T-cell (primary cell): ENCODE measurements around the gene TLX3. TPM values are rescaled to one million over a fixed set of nuclear protein-coding genes. Genes with fewer than 3 reads are reported as not detected.
"Not testable (repeated sequence)": the region's sequence is repeated elsewhere in the genome, so short reads cannot be mapped to it uniquely, and the experiment has no call there.

Experiments
- ATAC-seq, 4 experiments: fragments of 200-7000 bp in 3 of 4; fragments of 150-1000 bp in 1 of 4; cut with Tn5 transposase; replicated peaks in 1 of 4; 1 replicate in 3 of 4; 2 replicates in 1 of 4; pipeline ENCODE4 v1.10.0; 2021; ENCODE audit warnings: moderate library complexity in 3 of 4, mild to moderate bottlenecking in 2 of 4, moderate number of reproducible peaks in 1 of 4
- CTCF ChIA-PET, 2 donors: fragments of 300-600 bp; sonication (Branson Sonifier 250); formaldehyde crosslinking; loops; one replicate each; lab custom pipeline; 2022; ENCODE audit warnings: antibody characterized with exemption in 2 of 2; lab: Charles Lee
- POLR2A ChIA-PET, 2 donors: fragments of 300-600 bp; sonication (Branson Sonifier 250); formaldehyde crosslinking; loops; one replicate each; lab custom pipeline; 2022; ENCODE audit warnings: antibody characterized with exemption in 2 of 2; lab: Charles Lee
- DNase-seq, 35 experiments: peaks; one replicate each; pipeline versions ENCODE4 v3.0.0 to v3.0.0-alpha.2; 2013 to 2023
- H3K27ac ChIP-seq: one replicate; pipeline ENCODE4 v1.5.1; 2013; ENCODE audit warnings: low read length
- H3K27me3 ChIP-seq, 2 experiments: replicated peaks in 1 of 2; 1 replicate in 1 of 2; 2 replicates in 1 of 2; pipeline versions ENCODE4 v1.6.1 to v1.7.0; 2013; ENCODE audit warnings: low read length in 1 of 2, mixed read lengths in 1 of 2; ENCODE audit not compliant: control insufficient read depth in 2 of 2, insufficient read depth in 2 of 2; ENCODE audit errors: extremely low read depth in 1 of 2
- H3K36me3 ChIP-seq, 2 donors: 1 replicate in 1 of 2; 2 replicates in 1 of 2; pipeline versions ENCODE4 v1.6.1 to v1.7.0; 2013; ENCODE audit warnings: low read length in 1 of 2; ENCODE audit not compliant: control insufficient read depth in 2 of 2, insufficient read depth in 1 of 2; ENCODE audit errors: extremely low read depth in 1 of 2
- H3K4me1 ChIP-seq, 2 experiments: 1 replicate in 1 of 2; 2 replicates in 1 of 2; pipeline versions ENCODE4 v1.6.1 to v1.7.0; 2013; ENCODE audit warnings: low read length in 2 of 2, mixed read lengths in 1 of 2; ENCODE audit not compliant: insufficient read depth in 2 of 2, control insufficient read depth in 1 of 2; ENCODE audit errors: extremely low read depth in 1 of 2
- H3K4me3 ChIP-seq, 2 donors: 1 replicate in 1 of 2; 2 replicates in 1 of 2; pipeline versions ENCODE4 v1.5.1 to v1.7.0; 2013; ENCODE audit warnings: mild to moderate bottlenecking in 2 of 2, low read length in 1 of 2, moderate library complexity in 1 of 2; ENCODE audit not compliant: control insufficient read depth in 1 of 2; ENCODE audit errors: extremely low read depth in 1 of 2
- H3K9me3 ChIP-seq: 2 replicates; pipeline ENCODE4 v1.7.0; 2013
- H3K27ac Mint-ChIP-seq, 2 donors: one replicate each; pipeline ENCODE4 v1.8.0; 2020 to 2021; ENCODE audit warnings: mild to moderate bottlenecking in 2 of 2, mixed read lengths in 2 of 2
- H3K27me3 Mint-ChIP-seq, 2 donors: one replicate each; pipeline ENCODE4 v1.8.0; 2021 to 2022; ENCODE audit warnings: mixed read lengths in 2 of 2
- H3K36me3 Mint-ChIP-seq: one replicate; pipeline ENCODE4 v1.8.0; 2021; ENCODE audit warnings: mixed read lengths
- H3K4me1 Mint-ChIP-seq, 3 donors: one replicate each; pipeline ENCODE4 v1.8.0; 2020 to 2022; ENCODE audit warnings: mixed read lengths in 3 of 3, mild to moderate bottlenecking in 1 of 3
- H3K4me3 Mint-ChIP-seq, 3 donors: one replicate each; pipeline ENCODE4 v1.8.0; 2020 to 2022; ENCODE audit warnings: mild to moderate bottlenecking in 3 of 3, mixed read lengths in 3 of 3, moderate library complexity in 3 of 3
- H3K9me3 Mint-ChIP-seq, 3 donors: one replicate each; pipeline ENCODE4 v1.8.0; 2020 to 2022; ENCODE audit warnings: mixed read lengths in 3 of 3
- WGBS: methylation state at CpG from one replicate; pipeline ENCODE4 v1.1.5; 2013; ENCODE audit warnings: missing lambda C conversion rate; ENCODE audit not compliant: insufficient coverage; 5-methylcytosine and 5-hydroxymethylcytosine counted together
- total RNA-seq, 35 experiments: library from RNA in 6 of 35; stranded (reverse) in 6 of 35; fragments of 120-200 nt in 1 of 35; gene quantifications; one replicate each; pipeline versions ENCODE4 v1.2.1 to v1.2.4 and lab custom pipeline; 2013 to 2026

The TLX3 gene
- total RNA-seq, 5 donors from 2014 or later (not counting 1 experiment from before 2014, with no cell fraction given), result not detected

DNA sequence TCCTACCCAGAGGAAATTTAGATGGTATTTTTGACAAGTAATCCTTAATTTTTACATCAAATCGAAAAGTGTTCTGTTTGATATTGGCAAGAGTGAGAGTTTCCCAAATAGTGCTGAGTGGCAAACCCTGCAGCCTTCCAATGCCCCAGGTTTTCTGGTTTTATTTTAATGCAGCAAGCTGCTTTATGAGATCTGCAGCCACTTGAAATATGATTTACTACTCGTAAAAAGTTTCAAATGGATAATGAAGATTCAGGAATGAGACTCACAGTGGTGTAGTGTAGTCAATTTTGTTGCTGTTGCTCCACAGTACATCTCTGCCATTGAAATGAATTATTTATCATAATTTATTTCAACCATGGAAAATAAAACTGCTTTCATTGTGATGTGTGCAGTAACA is 23.6 kb upstream of the TLX3 start:
- no peaks in the 10 kb centered on the region for H3K36me3 Mint-ChIP-seq
- CTCF ChIA-PET, result no interaction called here
- no peak overlapping the region for H3K27ac Mint-ChIP-seq
- H3K4me3 ChIP-seq, result no peak overlapping the region
- no peak overlapping the region for H3K27ac ChIP-seq
- H3K9me3 ChIP-seq, result no peaks in the 10 kb centered on the region
- no peaks in the 10 kb centered on the region for H3K4me1 ChIP-seq
- no peaks in the 10 kb centered on the region for H3K36me3 ChIP-seq
- WGBS, result no CpG with 5 or more reads among the region's 2 CpGs
- no peak overlapping the region for H3K4me3 Mint-ChIP-seq
- POLR2A ChIA-PET, result no interaction called here
- no peaks in the 10 kb centered on the region for H3K9me3 Mint-ChIP-seq
- peaks cover 18 to 22% of the 10 kb centered on the region in 2 donors for H3K27me3 Mint-ChIP-seq
- no peaks in the 10 kb centered on the region for H3K4me1 Mint-ChIP-seq
- DNase-seq (no peak), ATAC-seq (no peak)
- peaks cover 0 to 7% of the 10 kb centered on the region in 2 experiments for H3K27me3 ChIP-seq

DNA sequence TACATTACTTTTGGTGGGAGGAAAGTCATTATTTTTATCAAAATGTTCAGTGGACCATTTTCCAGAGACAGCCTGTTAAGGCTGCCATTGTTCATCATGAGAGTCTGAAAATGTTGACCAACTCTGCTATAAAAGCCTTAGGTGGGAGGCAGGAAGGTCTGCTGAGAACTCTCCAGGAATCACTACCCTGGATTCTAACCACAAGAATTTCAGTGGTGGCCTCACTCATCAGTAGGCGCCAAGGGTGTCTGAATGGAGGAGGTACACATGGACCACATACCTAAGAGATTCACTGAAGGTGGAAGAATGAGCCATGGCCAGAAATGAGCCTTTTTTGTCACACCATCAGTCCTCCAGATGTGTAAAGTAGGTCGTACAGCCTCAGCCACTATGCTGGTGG is 21.0 kb upstream of the TLX3 start:
- CTCF ChIA-PET, result no interaction called here

DNA sequence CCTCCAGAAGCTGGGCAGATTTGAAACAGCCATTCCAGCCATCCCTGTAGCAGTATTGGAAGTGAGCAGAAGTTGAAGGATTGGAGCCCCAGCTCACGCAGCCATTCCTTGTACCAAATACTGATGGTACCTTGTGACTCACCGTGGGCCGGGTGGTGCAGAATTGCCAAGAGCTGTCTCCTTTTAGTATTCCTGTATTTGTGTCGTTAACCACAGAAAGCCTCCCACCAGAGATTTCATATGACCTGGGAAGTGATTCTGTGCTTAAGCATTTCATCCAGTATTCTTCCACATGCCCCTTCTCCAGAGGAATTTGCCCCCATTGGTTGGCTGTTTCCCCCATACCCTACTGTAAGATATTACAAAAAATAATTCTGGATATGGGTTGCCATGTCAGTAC is 17.7 kb upstream of the TLX3 start:
- no peaks in the 10 kb centered on the region for H3K9me3 ChIP-seq
- ChIA-PET CTCF (no interaction called here), POLR2A (no interaction called here)
- Mint-ChIP-seq H3K36me3 (no peaks in the 10 kb centered on the region), H3K4me3 (no peak overlapping the region), H3K27me3 (peaks cover 8 to 19% of the 10 kb centered on the region in 2 donors), H3K4me1 (no peaks in the 10 kb centered on the region), H3K9me3 (no peaks in the 10 kb centered on the region), H3K27ac (no peak overlapping the region)
- no peak for ATAC-seq
- H3K27ac ChIP-seq, result no peak overlapping the region
- no peaks in the 10 kb centered on the region for H3K4me1 ChIP-seq
- no peak overlapping the region for H3K4me3 ChIP-seq
- H3K27me3 ChIP-seq, result peaks cover 0 to 11% of the 10 kb centered on the region in 2 experiments
- no peaks in the 10 kb centered on the region for H3K36me3 ChIP-seq
- no peak for DNase-seq
- no CpG with 5 or more reads among the region's 4 CpGs for WGBS

More for the DNA sequence above, 21.0 kb upstream of the TLX3 start:
- H3K27ac Mint-ChIP-seq, result no peak overlapping the region
- no peak overlapping the region for H3K4me3 ChIP-seq
- H3K4me1 Mint-ChIP-seq, result no peaks in the 10 kb centered on the region
- no peaks in the 10 kb centered on the region for H3K36me3 Mint-ChIP-seq
- peaks cover 0 to 7% of the 10 kb centered on the region in 2 experiments for H3K27me3 ChIP-seq
- H3K9me3 Mint-ChIP-seq, result no peaks in the 10 kb centered on the region
- no peaks in the 10 kb centered on the region for H3K9me3 ChIP-seq
- no CpG with 5 or more reads among the region's 2 CpGs for WGBS
- no peak for DNase-seq
- H3K27me3 Mint-ChIP-seq, result peaks cover 15% of the 10 kb centered on the region in 2 donors
- no peak overlapping the region for H3K4me3 Mint-ChIP-seq
- H3K4me1 ChIP-seq, result no peaks in the 10 kb centered on the region
- H3K36me3 ChIP-seq, result no peaks in the 10 kb centered on the region
- ATAC-seq, result no peak
- no peak overlapping the region for H3K27ac ChIP-seq
- POLR2A ChIA-PET, result no interaction called here

DNA sequence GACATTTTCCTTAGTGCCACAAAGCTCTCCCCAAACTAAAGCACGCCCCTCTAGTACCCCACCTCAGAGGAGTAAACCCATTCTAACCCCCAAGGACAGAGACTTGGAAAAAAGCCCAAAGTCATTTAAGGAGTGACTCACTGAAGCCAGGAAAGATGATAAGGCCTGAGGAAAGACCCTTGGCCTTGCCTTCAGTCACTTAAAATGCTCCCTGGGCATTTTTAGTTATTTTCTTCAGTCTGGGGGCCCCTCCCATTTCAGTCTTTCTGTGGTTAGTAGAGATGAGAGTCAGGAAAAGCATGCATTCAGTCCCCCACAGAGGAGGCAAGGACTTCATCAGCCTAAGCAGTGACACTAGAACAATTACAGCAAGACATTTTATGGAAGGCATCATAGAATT is 13.7 kb upstream of the TLX3 start:
- Histone ChIP-seq H3K27ac (no peak overlapping the region), H3K36me3 (no peaks in the 10 kb centered on the region), H3K9me3 (no peaks in the 10 kb centered on the region), H3K4me3 (no peak overlapping the region), H3K4me1 (no peaks in the 10 kb centered on the region), H3K27me3 (peaks cover 0 to 4% of the 10 kb centered on the region in 2 experiments)
- Mint-ChIP-seq H3K36me3 (no peaks in the 10 kb centered on the region), H3K4me3 (no peak overlapping the region), H3K27ac (no peak overlapping the region), H3K9me3 (no peaks in the 10 kb centered on the region), H3K4me1 (no peaks in the 10 kb centered on the region), H3K27me3 (peaks cover 8 to 21% of the 10 kb centered on the region in 2 donors)
- POLR2A ChIA-PET, result no interaction called here
- CTCF ChIA-PET, result no interaction called here
- no peak for DNase-seq
- no CpG with 5 or more reads among the region's 1 CpG for WGBS
- no peak for ATAC-seq

DNA sequence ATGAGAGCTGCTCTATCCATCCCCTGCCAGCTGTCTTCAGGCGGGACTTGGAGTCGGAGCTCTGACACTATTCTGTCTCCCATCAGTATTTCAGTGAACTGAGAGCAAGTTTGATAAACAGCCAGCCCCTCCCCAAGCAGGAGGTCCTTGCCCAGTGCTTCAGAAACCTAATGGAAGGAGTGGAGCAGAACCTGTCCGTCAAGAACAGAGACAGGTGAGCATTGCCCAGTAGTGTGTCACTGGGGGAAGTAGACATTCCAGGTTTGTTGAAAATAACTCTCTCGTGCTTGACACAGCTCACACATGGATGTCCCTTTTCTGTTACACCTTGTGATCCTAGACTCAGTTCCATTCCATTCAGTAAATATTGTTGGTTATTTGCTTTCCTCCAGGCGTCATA is 13.2 kb upstream of the TLX3 start:
- Histone ChIP-seq H3K27ac (no peak overlapping the region), H3K9me3 (no peaks in the 10 kb centered on the region), H3K36me3 (no peaks in the 10 kb centered on the region), H3K4me1 (no peaks in the 10 kb centered on the region), H3K27me3 (peaks cover 0 to 4% of the 10 kb centered on the region in 2 experiments), H3K4me3 (no peak overlapping the region)
- H3K36me3 Mint-ChIP-seq, result no peaks in the 10 kb centered on the region
- DNase-seq, result no peak
- ChIA-PET POLR2A (no interaction called here), CTCF (no interaction called here)
- peaks cover 8 to 24% of the 10 kb centered on the region in 2 donors for H3K27me3 Mint-ChIP-seq
- 83% methylated on average over 3 of the region's 5 CpGs for WGBS
- H3K27ac Mint-ChIP-seq, result no peak overlapping the region
- no peaks in the 10 kb centered on the region for H3K4me1 Mint-ChIP-seq
- ATAC-seq, result no peak
- H3K4me3 Mint-ChIP-seq, result no peak overlapping the region
- H3K9me3 Mint-ChIP-seq, result no peaks in the 10 kb centered on the region

DNA sequence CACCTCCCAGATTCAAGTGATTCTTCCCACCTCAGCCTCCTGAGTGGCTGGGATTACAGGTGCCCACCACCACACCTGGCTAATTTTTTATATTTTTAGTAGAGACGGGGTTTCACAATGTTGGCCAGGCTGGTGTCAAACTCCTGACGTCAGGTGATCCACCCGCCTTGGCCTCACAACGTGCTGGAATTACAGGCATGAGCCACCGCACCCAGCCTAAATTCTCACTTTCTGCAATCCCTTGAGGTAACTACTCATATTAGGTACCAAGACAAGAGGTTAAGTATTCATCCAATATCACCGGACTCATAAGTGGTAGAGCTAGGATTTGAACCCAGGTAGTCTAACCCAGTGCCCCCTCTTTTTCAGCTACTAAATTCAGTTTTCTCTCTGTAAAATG is 11.1 kb upstream of the TLX3 start:
- POLR2A ChIA-PET, DNase-seq, H3K4me3 ChIP-seq, H3K4me3 Mint-ChIP-seq, H3K4me1 Mint-ChIP-seq, ATAC-seq, H3K27ac ChIP-seq, H3K4me1 ChIP-seq, H3K36me3 Mint-ChIP-seq, CTCF ChIA-PET, H3K9me3 Mint-ChIP-seq, H3K36me3 ChIP-seq, H3K9me3 ChIP-seq, H3K27ac Mint-ChIP-seq: not testable (repeated sequence)
- peaks cover 0 to 11% of the 10 kb centered on the region in 2 experiments for H3K27me3 ChIP-seq
- peaks cover 21 to 33% of the 10 kb centered on the region in 2 donors for H3K27me3 Mint-ChIP-seq
- WGBS, result 80% methylated on average over 3 of the region's 6 CpGs

DNA sequence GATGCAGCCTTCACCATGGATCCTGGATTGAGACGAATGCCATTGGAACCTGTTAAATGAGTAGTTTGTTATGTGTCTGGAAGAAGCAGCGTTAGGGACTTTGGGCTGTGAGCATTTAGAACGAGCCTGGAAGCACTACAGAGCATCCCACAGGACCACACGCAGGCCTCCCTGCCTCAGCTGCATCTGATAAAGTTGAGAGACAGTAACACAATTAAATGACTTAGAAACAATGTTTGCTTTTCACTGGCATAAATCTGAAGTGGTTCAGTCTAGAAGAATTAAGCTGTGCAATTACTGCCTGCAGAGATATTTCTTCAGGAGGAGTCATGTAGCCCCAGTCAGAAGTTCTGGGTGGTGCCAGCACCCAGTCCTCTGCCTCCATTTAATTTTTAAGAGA is 9.8 kb upstream of the TLX3 start:
- DNase-seq, result no peak
- Mint-ChIP-seq H3K36me3 (no peaks in the 10 kb centered on the region), H3K27ac (no peak overlapping the region), H3K9me3 (no peaks in the 10 kb centered on the region), H3K4me3 (no peak overlapping the region), H3K4me1 (no peaks in the 10 kb centered on the region), H3K27me3 (peaks cover 31 to 43% of the 10 kb centered on the region in 2 donors)
- WGBS, result 80% methylated on average over 4 of the region's 4 CpGs
- ATAC-seq, result no peak
- no peaks in the 10 kb centered on the region for H3K36me3 ChIP-seq
- no peaks in the 10 kb centered on the region for H3K4me1 ChIP-seq
- peaks cover 0 to 16% of the 10 kb centered on the region in 2 experiments for H3K27me3 ChIP-seq
- H3K4me3 ChIP-seq, result no peak overlapping the region
- ChIA-PET CTCF (interaction anchor here in 1 of 2 donors (0.5 kb wide), 1 partner anchor 91 kb away, joined by 3 read pairs; no protein-coding TSS in a partner anchor), POLR2A (no interaction called here)
- H3K27ac ChIP-seq, result no peak overlapping the region
- no peaks in the 10 kb centered on the region for H3K9me3 ChIP-seq
